GM12878 (cell line): Measurements from ENCODE around the gene ENTPD3. TPM values are rescaled to one million over a fixed set of nuclear protein-coding genes. Genes with fewer than 3 reads are reported as not detected.

Experiments used
- ATAC-seq: fragments of 200-7000 bp; cut with Tn5 transposase; 3 replicates; pipeline ENCODE4 v1.9.1; 2020; ENCODE audit warnings: mild to moderate bottlenecking, moderate library complexity
- BruUV-seq: library from RNA; stranded (reverse); fragments of 400-500 nt; replicated peaks from 2 replicates; lab custom pipeline; 2021; lab: Mats Ljungman, UMichigan
- CTCF ChIA-PET: fragments of 300-600 bp; sonication (Branson Sonifier 250); formaldehyde crosslinking; extraction: SDS; loops from one replicate; lab custom pipeline; 2021; ENCODE audit warnings: inconsistent platforms; lab: Yijun Ruan, JAX
- POLR2A ChIA-PET: fragments of 350-600 bp; formaldehyde crosslinking; extraction: SDS; loops from one replicate; lab custom pipeline; 2021; ENCODE audit warnings: inconsistent platforms; lab: Charles Lee
- RAD21 ChIA-PET: fragments of 300-600 bp; sonication (Branson Sonifier 250); formaldehyde crosslinking; loops from one replicate; lab custom pipeline; 2023; ENCODE audit warnings: antibody characterized with exemption; ENCODE audit not compliant: unreplicated experiment; lab: Charles Lee
- SMC1A ChIA-PET: fragments of 300-600 bp; sonication (Branson Sonifier 250); formaldehyde crosslinking; loops from one replicate; lab custom pipeline; 2023; ENCODE audit not compliant: unreplicated experiment, uncharacterized antibody; lab: Charles Lee
- DNase-seq: peaks from one replicate; pipeline ENCODE4 v3.0.0-alpha.2; 2011; ENCODE audit warnings: low read depth, low spot score
- FAIRE-seq: peaks from 3 replicates; lab custom pipeline; 2011; peaks lifted over from hg19 to GRCh38; lab: Jason Lieb, UNC
- H2AFZ ChIP-seq: 2 replicates; pipeline ENCODE4 v1.6.0; 2011; ENCODE audit warnings: low read depth, low read length, control low read depth; ENCODE audit not compliant: control insufficient read depth
- H3K27ac ChIP-seq: 2 replicates; pipeline ENCODE4 v1.5.1; 2011; ENCODE audit warnings: control low read depth; ENCODE audit not compliant: control insufficient read depth, insufficient read depth
- H3K27me3 ChIP-seq, 2 experiments: replicated peaks in 1 of 2; 2 replicates each; pipeline versions ENCODE4 v1.6.0 to v1.6.1; 2011; ENCODE audit warnings: low read length in 1 of 2; ENCODE audit not compliant: control insufficient read depth in 2 of 2, insufficient read depth in 2 of 2
- H3K36me3 ChIP-seq, 2 experiments: 2 replicates each; pipeline ENCODE4 v1.5.1; 2011; ENCODE audit warnings: low read length in 1 of 2; ENCODE audit not compliant: control insufficient read depth in 2 of 2, insufficient read depth in 2 of 2
- H3K4me1 ChIP-seq: 2 replicates; pipeline ENCODE4 v1.6.1; 2011; ENCODE audit warnings: mild to moderate bottlenecking, low read length, moderate library complexity, mixed read lengths; ENCODE audit not compliant: control insufficient read depth, insufficient read depth
- H3K4me2 ChIP-seq: 2 replicates; pipeline ENCODE4 v1.6.0; 2011; ENCODE audit warnings: control low read depth; ENCODE audit not compliant: control insufficient read depth, insufficient read depth
- H3K4me3 ChIP-seq: fragments of 200-600 bp; sonication (generic); 2 replicates; pipeline ENCODE4 v1.5.1; 2016
- H3K79me2 ChIP-seq: 2 replicates; pipeline ENCODE4 v1.6.0; 2011; ENCODE audit warnings: low read length; ENCODE audit not compliant: control insufficient read depth, insufficient read depth
- H3K9ac ChIP-seq: 2 replicates; pipeline ENCODE4 v1.8.0; 2011; ENCODE audit warnings: low read length, control low read depth, mixed read lengths; ENCODE audit not compliant: control insufficient read depth, insufficient read depth
- H3K9me3 ChIP-seq: replicated peaks from 3 replicates; pipeline ENCODE4 v1.5.1; 2011; ENCODE audit warnings: mild to moderate bottlenecking, low read length; ENCODE audit not compliant: control insufficient read depth, insufficient read depth
- H4K20me1 ChIP-seq: 2 replicates; pipeline ENCODE4 v1.6.0; 2011; ENCODE audit not compliant: control insufficient read depth, insufficient read depth
- CREB1 ChIP-seq: IDR thresholded peaks from 2 replicates; pipeline ENCODE4 v1.6.1; 2012; ENCODE audit warnings: low read depth, mild to moderate bottlenecking, inconsistent platforms
- FOXM1 ChIP-seq: IDR thresholded peaks from 2 replicates; pipeline ENCODE4 v1.6.1; 2012; ENCODE audit warnings: low read depth, mild to moderate bottlenecking, inconsistent platforms, low read length, moderate library complexity
- IKZF1 ChIP-seq: fragments of 450-650 bp; conservative IDR thresholded peaks from 2 replicates; pipeline ENCODE4 v1.6.1; 2017; ENCODE audit warnings: antibody characterized with exemption, mild to moderate bottlenecking
- IKZF2 ChIP-seq, 2 experiments: fragments of 450-650 bp; IDR thresholded peaks; 2 replicates each; pipeline ENCODE4 v1.6.1; 2017; ENCODE audit warnings: mild to moderate bottlenecking in 2 of 2, moderate library complexity in 2 of 2
- MXI1 ChIP-seq: fragments of 150-350 bp; IDR thresholded peaks from 2 replicates; pipeline ENCODE4 v1.6.1; 2011; ENCODE audit warnings: low read depth, mild to moderate bottlenecking, inconsistent platforms, low read length, improper control_type of control experiment
- NFIC ChIP-seq: IDR thresholded peaks from 2 replicates; pipeline ENCODE4 v1.6.1; 2012; ENCODE audit warnings: low read depth, mild to moderate bottlenecking, inconsistent platforms, low read length, moderate library complexity
- NR2C1 ChIP-seq: fragments of 450-650 bp; IDR thresholded peaks from 2 replicates; pipeline ENCODE4 v1.6.1; 2017; ENCODE audit warnings: antibody characterized with exemption, mild to moderate bottlenecking, moderate library complexity
- PML ChIP-seq: IDR thresholded peaks from 2 replicates; pipeline ENCODE4 v1.6.1; 2012; ENCODE audit warnings: low read length, inconsistent platforms
- POU2F2 ChIP-seq: IDR thresholded peaks from 3 replicates; pipeline ENCODE4 v1.6.1; 2011; ENCODE audit warnings: low read depth, mild to moderate bottlenecking, low read length, borderline replicate concordance
- TCF7 ChIP-seq: IDR thresholded peaks from 2 replicates; pipeline ENCODE4 v1.6.1; 2014; ENCODE audit warnings: antibody characterized with exemption, borderline replicate concordance
- USF2 ChIP-seq: IDR thresholded peaks from 2 replicates; pipeline ENCODE4 v1.6.1; 2011; ENCODE audit warnings: low read depth, low read length, improper control_type of control experiment, borderline replicate concordance
- ZSCAN29 ChIP-seq: fragments of 450-650 bp; IDR thresholded peaks from 2 replicates; pipeline ENCODE4 v1.6.1; 2017; ENCODE audit warnings: mild to moderate bottlenecking, moderate library complexity
- ZZZ3 ChIP-seq: IDR thresholded peaks from 2 replicates; pipeline ENCODE4 v1.6.1; 2011; ENCODE audit warnings: low read depth; ENCODE audit not compliant: control insufficient read depth, insufficient read length
- WGBS: methylation state at CpG from one replicate; pipeline ENCODE4 v1.1.6; 2016; ENCODE audit warnings: low lambda C conversion rate; ENCODE audit not compliant: insufficient replicate concordance, insufficient coverage; ENCODE audit errors: missing lambda C conversion rate; 5-methylcytosine and 5-hydroxymethylcytosine counted together
- in situ Hi-C: fragments of 300-500 bp; cut with MboI; formaldehyde crosslinking; loops from 9 replicates; pipeline ENCODE4 v1.14.3; 2018; ENCODE audit warnings: mixed read lengths
- intact Hi-C: fragments of 100-400 bp; cut with micrococcal nuclease; formaldehyde crosslinking; loops from one replicate; pipeline ENCODE4 v1.14.2; 2022; ENCODE audit not compliant: unreplicated experiment
- polyA plus RNA-seq, 11 experiments: library from polyadenylated mRNA; depleted of rRNA in 4 of 11; unstranded in 6 of 11; stranded (reverse) in 5 of 11; fragments of >200 nt; fragmentation: Nextera tagmentation in 4 of 11; fragmentation: Illumina TruSeq in 1 of 11; extraction: Ambion mirVana in 4 of 11; extraction: Trizol in 1 of 11; gene quantifications; 1 replicate in 1 of 11; 2 replicates in 10 of 11; pipeline versions ENCODE4 v1.2.1 to v1.2.3, GENCODE V29; 2011 to 2016; ENCODE audit warnings: inconsistent platforms in 2 of 11, missing spikeins in 2 of 11, low read depth in 1 of 11
- total RNA-seq, 4 experiments: library from RNA; depleted of rRNA in 3 of 4; stranded (reverse); fragments of >200 nt in 3 of 4; fragmentation: Illumina TruSeq in 1 of 4; extraction: Trizol in 1 of 4; gene quantifications; 2 replicates each; pipeline versions ENCODE4 v1.2.1 to v1.2.3, GENCODE V29; 2013 to 2021

The ENTPD3 gene
- total and polyA plus RNA-seq, 10 of the 15 experiments (the other 5 are each of a cell fraction or from before 2014, with no cell fraction given) = 0.03 TPM; not detected in 9

GRCh38 chr3:40404591-40405198 lies 17.7 kb downstream of the ENTPD3 start (continued):
- TF ChIP-seq ZZZ3 (no peak), ZSCAN29 (no peak), USF2 (no peak), CREB1 (no peak)

DNA sequence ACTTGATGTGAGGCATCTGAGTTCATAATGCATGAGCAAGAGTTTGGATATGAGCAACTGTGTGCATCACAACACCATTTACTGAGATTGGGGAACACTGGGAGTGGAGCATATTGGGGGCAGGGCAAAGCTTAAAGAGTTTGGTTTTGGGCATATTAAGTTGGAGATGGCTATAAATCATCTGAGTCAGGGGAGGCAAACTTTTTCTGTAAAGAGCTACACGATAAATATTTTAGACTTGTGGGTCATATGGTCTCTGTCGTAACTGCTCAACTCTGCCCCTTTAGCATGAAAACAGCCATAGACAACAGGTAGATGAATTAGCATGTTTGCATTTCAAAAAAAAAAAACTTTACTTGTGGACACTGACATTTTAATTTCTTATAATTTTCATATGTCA lies 20.0 kb downstream of the ENTPD3 start:
- RAD21 ChIA-PET = no interaction called here

More for the DNA sequence above, 20.0 kb downstream of the ENTPD3 start:
- no peaks in the 10 kb centered on the region for H3K27me3 ChIP-seq
- H3K9me3 ChIP-seq = no peaks in the 10 kb centered on the region
- ChIA-PET SMC1A (no interaction called here), CTCF (interaction anchor here (0.6 kb wide), 1 partner anchor 109 kb away, joined by 4 read pairs; no protein-coding TSS in a partner anchor), POLR2A (no interaction called here)
- in situ Hi-C loops (no loop called here), intact Hi-C loops (no loop called here)
- TF ChIP-seq TCF7 (no peak), IKZF1 (no peak), PML (no peak), FOXM1 (no peak), IKZF2 (IDR thresholded peaks at IDR 0.05) (no peak), NR2C1 (no peak), MXI1 (no peak), POU2F2 (no peak), NFIC (no peak)
- no peak overlapping the region for H2AFZ ChIP-seq
- BruUV-seq = no TSS peak
- ATAC-seq = no peak
- H3K9ac ChIP-seq = no peak overlapping the region
- WGBS = 44% methylated on average over 2 of the region's 2 CpGs
- no peaks in the 10 kb centered on the region for H3K4me1 ChIP-seq
- no peak for DNase-seq
- no peaks in the 10 kb centered on the region for H4K20me1 ChIP-seq
- H3K4me3 ChIP-seq = no peak overlapping the region
- no peak overlapping the region for H3K4me2 ChIP-seq
- H3K79me2 ChIP-seq = no peaks in the 10 kb centered on the region
- FAIRE-seq = no peak
- H3K36me3 ChIP-seq = no peaks in the 10 kb centered on the region
- H3K27ac ChIP-seq = no peak overlapping the region
